HEK293 (cell line): Measurements from ENCODE around the gene HSD17B8.

Experiments
- KLF17 ChIP-seq: fragments of 450-650 bp; formaldehyde crosslinking; IDR thresholded peaks from 2 replicates; pipeline ENCODE4 v1.5.1; 2016; ENCODE audit warnings: missing biosample characterization, missing genetic modification characterization
- KLF7 ChIP-seq: fragments of 450-650 bp; formaldehyde crosslinking; IDR thresholded peaks from 2 replicates; pipeline ENCODE4 v1.5.1; 2016; ENCODE audit warnings: missing biosample characterization, missing genetic modification characterization, borderline replicate concordance
- KLF8 ChIP-seq: fragments of 450-650 bp; formaldehyde crosslinking; IDR thresholded peaks from 2 replicates; pipeline ENCODE4 v1.5.1; 2016; ENCODE audit warnings: missing biosample characterization, missing genetic modification characterization
- OSR2 ChIP-seq: fragments of 450-650 bp; formaldehyde crosslinking; IDR thresholded peaks from 2 replicates; pipeline ENCODE4 v1.5.1; 2016; ENCODE audit warnings: missing biosample characterization, missing genetic modification characterization
- OVOL3 ChIP-seq: fragments of 450-650 bp; formaldehyde crosslinking; IDR thresholded peaks from 2 replicates; pipeline ENCODE4 v1.5.1; 2016; ENCODE audit warnings: missing biosample characterization, missing genetic modification characterization
- PRDM1 ChIP-seq: fragments of 450-650 bp; formaldehyde crosslinking; IDR thresholded peaks from 2 replicates; pipeline ENCODE4; 2016; ENCODE audit warnings: missing biosample characterization, missing genetic modification characterization
- REST ChIP-seq: fragments of 450-650 bp; formaldehyde crosslinking; IDR thresholded peaks from 2 replicates; pipeline ENCODE4 v1.5.1; 2016; ENCODE audit warnings: missing biosample characterization, missing genetic modification characterization
- YY2 ChIP-seq: fragments of 450-650 bp; formaldehyde crosslinking; IDR thresholded peaks from 2 replicates; pipeline ENCODE4 v1.5.1; 2016; ENCODE audit warnings: missing biosample characterization, missing genetic modification characterization
- ZBTB21 ChIP-seq: fragments of 450-650 bp; formaldehyde crosslinking; IDR thresholded peaks from 2 replicates; pipeline ENCODE4 v1.5.1; 2017; ENCODE audit warnings: missing biosample characterization, missing genetic modification characterization
- ZBTB49 ChIP-seq: fragments of 450-650 bp; formaldehyde crosslinking; IDR thresholded peaks from 2 replicates; pipeline ENCODE4 v1.5.1; 2016; ENCODE audit warnings: missing biosample characterization, missing genetic modification characterization, low read depth
- ZNF114 ChIP-seq: fragments of 450-650 bp; formaldehyde crosslinking; IDR thresholded peaks from 2 replicates; pipeline ENCODE4 v1.5.0; 2017; ENCODE audit warnings: missing biosample characterization, missing genetic modification characterization
- ZNF248 ChIP-seq: fragments of 450-650 bp; formaldehyde crosslinking; IDR thresholded peaks from 2 replicates; pipeline ENCODE4 v1.5.1; 2017; ENCODE audit warnings: missing biosample characterization, missing genetic modification characterization
- ZNF26 ChIP-seq: fragments of 450-650 bp; formaldehyde crosslinking; IDR thresholded peaks from 2 replicates; pipeline ENCODE4 v1.5.1; 2016; ENCODE audit warnings: missing biosample characterization, missing genetic modification characterization
- ZNF311 ChIP-seq: fragments of 450-650 bp; formaldehyde crosslinking; IDR thresholded peaks from 2 replicates; pipeline ENCODE4 v1.5.1; 2017; ENCODE audit warnings: missing biosample characterization, missing genetic modification characterization, borderline replicate concordance
- ZNF324 ChIP-seq: fragments of 450-650 bp; formaldehyde crosslinking; IDR thresholded peaks from 2 replicates; pipeline ENCODE4 v1.5.1; 2016; ENCODE audit warnings: missing biosample characterization, missing genetic modification characterization
- ZNF335 ChIP-seq: fragments of 450-650 bp; formaldehyde crosslinking; conservative IDR thresholded peaks from 2 replicates; pipeline ENCODE4 v1.5.1; 2016; ENCODE audit warnings: missing biosample characterization, missing genetic modification characterization
- ZNF391 ChIP-seq: fragments of 450-650 bp; formaldehyde crosslinking; IDR thresholded peaks from 2 replicates; pipeline ENCODE4 v1.5.1; 2016; ENCODE audit warnings: low read depth, missing biosample characterization, missing genetic modification characterization, borderline replicate concordance
- ZNF404 ChIP-seq: fragments of 450-650 bp; formaldehyde crosslinking; IDR thresholded peaks from 2 replicates; pipeline ENCODE4 v1.5.1; 2017; ENCODE audit warnings: missing biosample characterization, missing genetic modification characterization
- ZNF473 ChIP-seq: fragments of 450-650 bp; formaldehyde crosslinking; IDR thresholded peaks from 2 replicates; pipeline ENCODE4 v1.5.1; 2017; ENCODE audit warnings: missing biosample characterization, missing genetic modification characterization
- ZNF548 ChIP-seq: fragments of 450-650 bp; formaldehyde crosslinking; IDR thresholded peaks from 2 replicates; pipeline ENCODE4 v1.5.1; 2016; ENCODE audit warnings: missing biosample characterization, missing genetic modification characterization
- ZNF561 ChIP-seq: fragments of 450-650 bp; IDR thresholded peaks from 2 replicates; pipeline ENCODE4 v1.5.1; 2018; ENCODE audit warnings: missing biosample characterization, missing genetic modification characterization, borderline replicate concordance
- ZNF629 ChIP-seq: fragments of 450-650 bp; formaldehyde crosslinking; IDR thresholded peaks from 2 replicates; pipeline ENCODE4 v1.5.1; 2017; ENCODE audit warnings: missing biosample characterization, missing genetic modification characterization
- ZNF645 ChIP-seq: fragments of 450-650 bp; formaldehyde crosslinking; IDR thresholded peaks from 2 replicates; pipeline ENCODE4; 2016; ENCODE audit warnings: missing biosample characterization, missing genetic modification characterization
- ZNF654 ChIP-seq: fragments of 450-650 bp; formaldehyde crosslinking; IDR thresholded peaks from 2 replicates; pipeline ENCODE4 v1.5.1; 2016; ENCODE audit warnings: low read depth, missing biosample characterization, missing genetic modification characterization
- ZNF658 ChIP-seq: fragments of 450-650 bp; formaldehyde crosslinking; IDR thresholded peaks from 2 replicates; pipeline ENCODE4; 2016; ENCODE audit warnings: missing biosample characterization, missing genetic modification characterization
- ZNF664 ChIP-seq: fragments of 450-650 bp; formaldehyde crosslinking; IDR thresholded peaks from 2 replicates; pipeline ENCODE4 v1.5.1; 2016; ENCODE audit warnings: missing biosample characterization, missing genetic modification characterization
- ZNF677 ChIP-seq: fragments of 450-650 bp; IDR thresholded peaks from 2 replicates; pipeline ENCODE4 v1.5.0; 2018; ENCODE audit warnings: missing biosample characterization, mild to moderate bottlenecking, missing genetic modification characterization, moderate library complexity
- ZNF768 ChIP-seq: fragments of 450-650 bp; formaldehyde crosslinking; IDR thresholded peaks from 2 replicates; pipeline ENCODE4 v1.5.1; 2018; ENCODE audit warnings: missing biosample characterization, mild to moderate bottlenecking, missing genetic modification characterization
- ZNF776 ChIP-seq: fragments of 450-650 bp; formaldehyde crosslinking; IDR thresholded peaks from 2 replicates; pipeline ENCODE4 v1.5.0; 2017; ENCODE audit warnings: missing biosample characterization, missing genetic modification characterization, borderline replicate concordance
- ZNF785 ChIP-seq: fragments of 450-650 bp; formaldehyde crosslinking; IDR thresholded peaks from 2 replicates; pipeline ENCODE4 v1.5.1; 2016; ENCODE audit warnings: missing biosample characterization, missing genetic modification characterization
- ZNF837 ChIP-seq: fragments of 450-650 bp; formaldehyde crosslinking; IDR thresholded peaks from 2 replicates; pipeline ENCODE4 v1.5.1; 2016; ENCODE audit warnings: missing biosample characterization, missing genetic modification characterization
- ZNF843 ChIP-seq: fragments of 450-650 bp; formaldehyde crosslinking; IDR thresholded peaks from 2 replicates; pipeline ENCODE4 v1.5.1; 2016; ENCODE audit warnings: missing biosample characterization, missing genetic modification characterization

Gene HSD17B8

GRCh38 chr6:33248932-33249731 lies 44.7 kb downstream of the HSD17B8 start (continued):
- TF ChIP-seq REST (tag by site-specific recombination) (no peak), ZNF404 (tag by site-specific recombination) (no peak), ZNF664 (tag by site-specific recombination) (no peak), ZNF629 (tag by site-specific recombination) (no peak), YY2 (tag by site-specific recombination) (no peak), ZBTB21 (tag by site-specific recombination) (no peak), ZNF561 (tag by site-specific recombination) (peak; percentile 99), KLF17 (no peak), ZNF114 (tag by site-specific recombination) (no peak), ZNF311 (tag by site-specific recombination) (no peak), KLF7 (tag by site-specific recombination) (no peak), ZNF768 (tag by site-specific recombination) (no peak), ZNF654 (tag by site-specific recombination) (no peak), OVOL3 (no peak), ZNF677 (no peak), PRDM1 (tag by site-specific recombination) (no peak), ZNF335 (peak; percentile 96), ZBTB49 (tag by site-specific recombination) (no peak), ZNF645 (no peak), ZNF26 (tag by site-specific recombination) (no peak), ZNF248 (no peak), ZNF324 (tag by site-specific recombination) (no peak; the same call in 1 of the 2 replicates), ZNF658 (tag by site-specific recombination) (no peak), OSR2 (tag by site-specific recombination) (no peak), ZNF843 (tag by site-specific recombination) (no peak; the same call in 1 of the 2 replicates), ZNF391 (no peak), ZNF785 (tag by site-specific recombination) (no peak), KLF8 (tag by site-specific recombination) (peak; percentile 36; the same call in 1 of the 2 replicates), ZNF776 (tag by site-specific recombination) (no peak), ZNF837 (peak; percentile 87; the same call in 1 of the 2 replicates), ZNF473 (tag by site-specific recombination) (no peak), ZNF548 (tag by site-specific recombination) (no peak)
